Parathyroid adenoma (tissue), 2 donors: ENCODE measurements around the gene RPS6KB2.

Experiments
- H2AFZ ChIP-seq: fragments of 300-600 bp; sonication (generic); one replicate; pipeline ENCODE4 v1.7.0; 2017; ENCODE audit warnings: antibody characterized with exemption, mild to moderate bottlenecking
- H3K27ac ChIP-seq: fragments of 300-600 bp; sonication (generic); one replicate; pipeline ENCODE4 v1.7.0; 2017
- H3K27me3 ChIP-seq: fragments of 300-600 bp; sonication (generic); one replicate; pipeline ENCODE4 v1.7.0; 2017; ENCODE audit warnings: low read length; ENCODE audit not compliant: control insufficient read depth, insufficient read depth
- H3K36me3 ChIP-seq: fragments of 300-600 bp; sonication (generic); one replicate; pipeline ENCODE4 v1.7.0; 2017; ENCODE audit warnings: low read length; ENCODE audit not compliant: control insufficient read depth, insufficient read depth
- H3K4me1 ChIP-seq: fragments of 300-600 bp; sonication (generic); one replicate; pipeline ENCODE4 v1.7.0; 2017; ENCODE audit warnings: control low read depth
- H3K4me2 ChIP-seq: fragments of 300-600 bp; sonication (generic); one replicate; pipeline ENCODE4 v1.7.0; 2017; ENCODE audit warnings: low read length
- H3K4me3 ChIP-seq: fragments of 300-600 bp; sonication (generic); one replicate; pipeline ENCODE4 v1.7.0; 2017; ENCODE audit warnings: low read depth, low read length
- H3K79me2 ChIP-seq: fragments of 300-600 bp; sonication (generic); one replicate; pipeline ENCODE4 v1.7.0; 2017; ENCODE audit warnings: control low read depth
- H3K9ac ChIP-seq: fragments of 300-600 bp; sonication (generic); one replicate; pipeline ENCODE4 v1.7.0; 2017; ENCODE audit warnings: mild to moderate bottlenecking
- H3K9me3 ChIP-seq: fragments of 300-600 bp; sonication (generic); one replicate; pipeline ENCODE4 v1.7.0; 2017; ENCODE audit warnings: low read length; ENCODE audit not compliant: control insufficient read depth
- TF ChIP-seq, protein P1 (sequence below): fragments of 300-600 bp; sonication (generic); IDR thresholded peaks from one replicate; pipeline ENCODE4 v1.7.0; 2017; ENCODE audit warnings: antibody characterized with exemption, mild to moderate bottlenecking
- donor health status: primary hyperparathyroidism.

Gene RPS6KB2

DNA sequence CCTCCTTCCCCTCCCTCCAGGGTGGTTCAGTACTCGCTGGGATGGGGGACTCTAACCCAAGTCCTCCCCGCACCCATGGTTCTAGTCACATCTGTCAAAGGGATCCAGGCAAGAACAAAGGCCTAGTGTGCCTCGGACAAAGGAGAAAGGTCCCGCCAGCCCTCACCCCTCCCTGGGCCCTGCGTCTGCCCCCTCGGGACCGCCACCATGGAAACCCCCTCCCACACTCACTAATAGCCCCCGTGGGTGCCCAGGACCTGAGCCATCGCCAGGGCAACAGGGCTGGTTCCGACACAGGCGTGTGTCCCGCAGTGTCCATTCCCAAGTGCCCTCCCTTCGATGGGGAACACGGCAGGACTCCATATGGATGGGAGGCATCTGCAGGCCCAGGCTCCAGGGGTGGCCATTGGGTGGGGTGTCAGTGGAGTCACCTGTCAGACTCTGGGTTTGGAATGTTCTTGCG lies 17.9 kb upstream of the RPS6KB2 start:
- Histone ChIP-seq H3K27ac (no peak overlapping the region), H3K4me2 (no peak overlapping the region), H3K79me2 (no peaks in the 10 kb centered on the region), H3K4me1 (no peaks in the 10 kb centered on the region), H3K4me3 (no peak overlapping the region), H3K9me3 (no peaks in the 10 kb centered on the region), H3K9ac (no peak overlapping the region), H3K36me3 (no peaks in the 10 kb centered on the region), H3K27me3 (no peaks in the 10 kb centered on the region), H2AFZ (no peak overlapping the region)
- TF ChIP-seq, protein P1, sequence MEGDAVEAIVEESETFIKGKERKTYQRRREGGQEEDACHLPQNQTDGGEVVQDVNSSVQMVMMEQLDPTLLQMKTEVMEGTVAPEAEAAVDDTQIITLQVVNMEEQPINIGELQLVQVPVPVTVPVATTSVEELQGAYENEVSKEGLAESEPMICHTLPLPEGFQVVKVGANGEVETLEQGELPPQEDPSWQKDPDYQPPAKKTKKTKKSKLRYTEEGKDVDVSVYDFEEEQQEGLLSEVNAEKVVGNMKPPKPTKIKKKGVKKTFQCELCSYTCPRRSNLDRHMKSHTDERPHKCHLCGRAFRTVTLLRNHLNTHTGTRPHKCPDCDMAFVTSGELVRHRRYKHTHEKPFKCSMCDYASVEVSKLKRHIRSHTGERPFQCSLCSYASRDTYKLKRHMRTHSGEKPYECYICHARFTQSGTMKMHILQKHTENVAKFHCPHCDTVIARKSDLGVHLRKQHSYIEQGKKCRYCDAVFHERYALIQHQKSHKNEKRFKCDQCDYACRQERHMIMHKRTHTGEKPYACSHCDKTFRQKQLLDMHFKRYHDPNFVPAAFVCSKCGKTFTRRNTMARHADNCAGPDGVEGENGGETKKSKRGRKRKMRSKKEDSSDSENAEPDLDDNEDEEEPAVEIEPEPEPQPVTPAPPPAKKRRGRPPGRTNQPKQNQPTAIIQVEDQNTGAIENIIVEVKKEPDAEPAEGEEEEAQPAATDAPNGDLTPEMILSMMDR: no peak

DNA sequence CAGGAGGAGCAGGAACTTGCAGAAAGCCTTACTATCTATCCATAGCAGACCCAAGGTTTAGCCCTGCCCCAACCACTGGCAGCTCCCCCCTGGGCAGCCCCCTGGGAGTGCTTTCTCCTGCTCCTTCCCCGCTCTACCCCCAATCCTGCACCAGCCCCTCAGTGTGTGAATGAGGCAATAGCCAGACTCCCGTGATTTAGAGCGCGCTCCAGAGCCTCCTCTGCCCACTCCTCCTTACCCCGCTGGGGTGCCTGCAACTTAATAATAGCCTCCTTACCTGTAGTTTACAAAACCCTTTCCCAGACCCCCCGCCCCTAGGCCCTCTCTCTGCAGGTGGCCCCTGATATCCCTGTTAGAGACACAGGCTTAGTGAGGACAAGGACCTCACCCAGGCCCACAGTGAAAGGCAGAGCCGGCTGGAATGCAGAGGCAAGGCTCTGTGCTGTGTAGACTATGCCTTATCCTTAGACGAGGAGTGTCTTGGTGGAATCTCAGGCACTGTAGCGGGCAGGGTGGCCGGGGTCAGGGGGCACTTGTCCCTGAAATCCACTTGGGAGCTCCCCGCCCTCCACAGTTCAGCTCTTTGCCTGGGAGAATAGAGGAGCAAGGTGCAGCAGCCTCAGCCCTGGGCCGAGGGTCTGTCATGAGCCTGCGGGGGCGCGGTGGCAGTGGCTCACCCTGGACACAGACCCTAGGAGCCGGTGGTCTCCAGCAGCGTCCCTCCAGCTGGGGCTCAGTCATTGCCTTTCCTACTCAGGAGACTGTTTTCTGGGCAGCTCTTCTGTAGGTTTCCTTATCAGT lies 17.1 kb upstream of the RPS6KB2 start:
- H3K27ac ChIP-seq: no peak overlapping the region
- no peaks in the 10 kb centered on the region for H3K27me3 ChIP-seq
- H3K79me2 ChIP-seq: no peaks in the 10 kb centered on the region
- TF ChIP-seq, protein P1: no peak
- H3K9me3 ChIP-seq: no peaks in the 10 kb centered on the region
- no peak overlapping the region for H3K4me3 ChIP-seq
- H3K4me2 ChIP-seq: no peak overlapping the region
- no peaks in the 10 kb centered on the region for H3K4me1 ChIP-seq
- H2AFZ ChIP-seq: no peak overlapping the region
- no peak overlapping the region for H3K9ac ChIP-seq
- no peaks in the 10 kb centered on the region for H3K36me3 ChIP-seq

DNA sequence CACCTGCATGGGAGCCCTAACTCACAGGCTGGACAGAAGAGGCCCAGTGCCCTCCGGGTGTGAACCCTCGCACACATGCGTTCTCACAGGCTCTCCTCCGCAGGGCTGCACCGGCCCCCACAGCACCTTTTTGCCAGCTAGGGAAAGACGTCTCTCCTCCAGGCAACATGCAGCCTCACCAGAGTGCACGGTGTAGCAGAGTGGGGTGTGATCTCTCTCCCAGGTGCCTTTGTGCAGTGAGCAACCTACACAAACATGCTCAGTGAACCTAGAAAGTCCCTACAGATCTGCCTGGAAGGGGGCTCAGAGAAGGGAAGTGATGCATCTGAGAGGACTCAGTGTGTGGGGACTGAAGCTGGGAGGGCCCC lies 16.5 kb upstream of the RPS6KB2 start:
- H3K27me3 ChIP-seq: no peaks in the 10 kb centered on the region
- H3K79me2 ChIP-seq: no peaks in the 10 kb centered on the region

DNA sequence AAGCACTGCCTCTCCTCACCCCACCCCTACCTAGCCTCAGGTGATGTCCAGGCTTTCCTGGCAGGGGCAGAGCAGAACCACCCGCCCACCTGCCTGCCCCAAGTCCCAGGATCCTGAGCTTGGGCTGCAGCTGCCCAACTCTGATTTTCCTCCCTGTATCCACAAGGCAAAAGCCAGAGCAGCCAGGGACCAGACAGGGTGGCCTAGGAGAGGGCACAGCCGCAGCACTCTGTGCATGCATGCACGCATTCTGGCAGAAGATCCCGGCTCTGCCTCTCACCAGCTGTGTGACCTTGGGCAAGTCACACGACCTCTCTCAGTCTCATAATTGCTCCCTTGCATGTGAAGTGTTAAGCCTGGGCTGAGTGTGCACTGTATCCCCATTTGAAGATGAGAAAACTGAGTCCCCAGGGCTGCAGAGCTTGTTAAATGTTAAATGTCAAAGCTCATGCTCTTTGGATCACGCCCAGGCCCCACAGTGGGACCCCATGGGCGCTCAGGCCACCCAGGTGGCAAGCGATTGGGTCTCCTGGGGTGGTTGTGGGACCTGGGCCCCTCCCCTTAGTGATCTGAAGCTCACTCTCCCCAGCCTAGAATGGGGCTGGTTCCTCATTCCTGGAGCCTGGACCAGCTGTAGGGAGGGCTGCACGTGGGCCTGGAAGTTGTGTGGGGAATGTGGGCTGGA lies 15.7 kb upstream of the RPS6KB2 start:
- H3K4me1 ChIP-seq: no peaks in the 10 kb centered on the region
- H3K4me2 ChIP-seq: no peak overlapping the region
- no peaks in the 10 kb centered on the region for H3K27me3 ChIP-seq
- no peaks in the 10 kb centered on the region for H3K36me3 ChIP-seq
- H3K9ac ChIP-seq: no peak overlapping the region
- H2AFZ ChIP-seq: no peak overlapping the region
- H3K4me3 ChIP-seq: no peak overlapping the region
- H3K9me3 ChIP-seq: no peaks in the 10 kb centered on the region
- H3K79me2 ChIP-seq: no peaks in the 10 kb centered on the region
- TF ChIP-seq, protein P1: no peak
- H3K27ac ChIP-seq: no peak overlapping the region

More for the DNA sequence above, 16.5 kb upstream of the RPS6KB2 start:
- TF ChIP-seq, protein P1: no peak
- Histone ChIP-seq H3K4me3 (no peak overlapping the region), H3K4me2 (no peak overlapping the region), H3K27ac (no peak overlapping the region), H3K9ac (no peak overlapping the region), H3K36me3 (no peaks in the 10 kb centered on the region), H3K4me1 (no peaks in the 10 kb centered on the region), H3K9me3 (no peaks in the 10 kb centered on the region), H2AFZ (no peak overlapping the region)
